Measurements from ENCODE around the gene P2RY11. TPM values are rescaled to one million over a fixed set of nuclear protein-coding genes. Genes with fewer than 3 reads are reported as not detected.

The P2RY11 gene
- total and polyA plus RNA-seq, 8 donors, result 8.4 to 24.4 (median 12.9) TPM

DNA sequence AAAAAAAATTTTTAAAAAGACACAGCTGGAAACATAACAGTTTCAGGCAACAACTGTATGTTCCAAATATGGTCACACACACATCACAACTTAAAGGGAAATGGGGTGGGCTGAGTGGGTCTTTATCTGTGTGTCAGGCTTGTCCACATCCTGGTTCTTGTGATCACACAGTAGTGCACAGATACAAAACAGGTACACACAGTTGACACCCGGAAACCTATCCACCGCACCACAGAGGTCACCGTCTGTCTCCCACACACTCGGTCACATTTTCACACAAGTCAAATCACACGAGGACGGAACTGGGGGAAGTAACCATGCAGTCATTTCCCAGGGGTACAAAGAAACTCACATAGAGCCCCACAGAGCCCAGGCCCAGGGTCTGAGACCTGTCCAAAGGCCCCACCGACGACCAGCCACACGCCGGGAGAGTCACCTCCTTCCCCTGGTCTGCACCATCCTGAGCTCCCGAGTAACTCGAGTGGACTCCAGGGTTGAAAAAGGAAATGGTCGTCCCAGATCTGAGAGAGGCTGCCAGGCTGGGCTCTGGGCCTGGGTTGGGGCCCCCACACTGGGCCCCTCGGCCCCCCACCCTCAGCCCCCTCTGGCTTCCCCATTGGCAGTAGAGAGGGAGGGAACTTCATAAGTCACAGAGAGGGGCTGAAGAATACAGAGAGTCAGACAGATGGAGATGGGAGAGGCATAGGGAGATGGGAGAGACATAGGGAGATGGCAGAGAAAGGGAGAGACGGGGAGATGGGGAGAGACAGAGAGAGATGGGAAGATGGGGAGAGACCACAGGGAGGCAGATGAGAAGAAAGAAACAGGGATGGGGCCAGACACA, 6.6 kb upstream of the P2RY11 start:
- intact Hi-C loops (cut with DNase I), result no loop called here
- Histone ChIP-seq H3K4me3 (no peak overlapping the region), H3K4me1 (peaks cover 11 to 54% of the 10 kb centered on the region in 2 donors), H3K36me3 (peaks cover 0 to 26% of the 10 kb centered on the region in 2 donors), H3K27ac (peak overlapping the region; percentile 33 to 85), H3K9me3 (no peaks in the 10 kb centered on the region), H3K27me3 (no peaks in the 10 kb centered on the region)
- DNase-seq (peak in 2 of 4 donors; percentile 30 to 55), ATAC-seq (no peak)
- TF ChIP-seq, protein P1, sequence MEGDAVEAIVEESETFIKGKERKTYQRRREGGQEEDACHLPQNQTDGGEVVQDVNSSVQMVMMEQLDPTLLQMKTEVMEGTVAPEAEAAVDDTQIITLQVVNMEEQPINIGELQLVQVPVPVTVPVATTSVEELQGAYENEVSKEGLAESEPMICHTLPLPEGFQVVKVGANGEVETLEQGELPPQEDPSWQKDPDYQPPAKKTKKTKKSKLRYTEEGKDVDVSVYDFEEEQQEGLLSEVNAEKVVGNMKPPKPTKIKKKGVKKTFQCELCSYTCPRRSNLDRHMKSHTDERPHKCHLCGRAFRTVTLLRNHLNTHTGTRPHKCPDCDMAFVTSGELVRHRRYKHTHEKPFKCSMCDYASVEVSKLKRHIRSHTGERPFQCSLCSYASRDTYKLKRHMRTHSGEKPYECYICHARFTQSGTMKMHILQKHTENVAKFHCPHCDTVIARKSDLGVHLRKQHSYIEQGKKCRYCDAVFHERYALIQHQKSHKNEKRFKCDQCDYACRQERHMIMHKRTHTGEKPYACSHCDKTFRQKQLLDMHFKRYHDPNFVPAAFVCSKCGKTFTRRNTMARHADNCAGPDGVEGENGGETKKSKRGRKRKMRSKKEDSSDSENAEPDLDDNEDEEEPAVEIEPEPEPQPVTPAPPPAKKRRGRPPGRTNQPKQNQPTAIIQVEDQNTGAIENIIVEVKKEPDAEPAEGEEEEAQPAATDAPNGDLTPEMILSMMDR (IDR thresholded peaks at IDR 0.05), result no peak

DNA sequence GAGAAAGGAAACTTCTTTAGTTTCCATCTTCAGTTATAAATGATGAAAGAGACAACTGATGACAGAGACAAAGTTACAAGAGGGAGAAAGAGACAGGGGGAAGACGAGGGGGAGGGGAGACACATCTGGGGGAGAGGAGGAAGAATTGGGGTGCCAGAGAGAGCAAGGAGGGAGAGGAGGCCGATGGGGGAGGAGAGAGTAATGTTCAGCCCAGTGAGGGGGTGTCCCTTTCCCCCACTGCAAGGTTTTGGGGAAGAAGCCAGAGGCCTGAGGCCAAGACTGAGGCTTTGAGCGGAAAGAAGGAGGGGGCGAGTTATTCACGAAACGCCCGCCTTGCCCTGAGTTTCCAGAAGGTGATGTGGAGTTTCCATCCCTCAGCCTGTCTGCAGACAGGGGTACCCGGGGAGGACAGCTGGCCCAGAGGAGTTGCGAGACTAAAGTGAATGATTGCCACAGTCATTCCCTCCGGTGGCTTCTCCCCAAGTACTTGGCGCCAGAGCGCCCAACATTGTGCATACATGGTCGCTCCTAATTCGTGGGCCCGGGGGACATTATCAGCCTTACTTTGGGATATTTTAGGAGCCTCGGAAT, 5.9 kb upstream of the P2RY11 start:
- TF ChIP-seq, protein P1 (IDR thresholded peaks at IDR 0.05), result no peak
- H3K9me3 ChIP-seq, result no peaks in the 10 kb centered on the region
- peak in 1 of 4 donors; percentile 36 for DNase-seq
- no peak for ATAC-seq
- H3K4me1 ChIP-seq, result peaks cover 11 to 58% of the 10 kb centered on the region in 2 donors
- intact Hi-C loops (cut with DNase I), result no loop called here
- H3K36me3 ChIP-seq, result peaks cover 0 to 33% of the 10 kb centered on the region in 2 donors
- H3K4me3 ChIP-seq, result peak overlapping the region in 1 of 2 donors; percentile 91
- peak overlapping the region; percentile 19 to 85 for H3K27ac ChIP-seq
- H3K27me3 ChIP-seq, result no peaks in the 10 kb centered on the region

DNA sequence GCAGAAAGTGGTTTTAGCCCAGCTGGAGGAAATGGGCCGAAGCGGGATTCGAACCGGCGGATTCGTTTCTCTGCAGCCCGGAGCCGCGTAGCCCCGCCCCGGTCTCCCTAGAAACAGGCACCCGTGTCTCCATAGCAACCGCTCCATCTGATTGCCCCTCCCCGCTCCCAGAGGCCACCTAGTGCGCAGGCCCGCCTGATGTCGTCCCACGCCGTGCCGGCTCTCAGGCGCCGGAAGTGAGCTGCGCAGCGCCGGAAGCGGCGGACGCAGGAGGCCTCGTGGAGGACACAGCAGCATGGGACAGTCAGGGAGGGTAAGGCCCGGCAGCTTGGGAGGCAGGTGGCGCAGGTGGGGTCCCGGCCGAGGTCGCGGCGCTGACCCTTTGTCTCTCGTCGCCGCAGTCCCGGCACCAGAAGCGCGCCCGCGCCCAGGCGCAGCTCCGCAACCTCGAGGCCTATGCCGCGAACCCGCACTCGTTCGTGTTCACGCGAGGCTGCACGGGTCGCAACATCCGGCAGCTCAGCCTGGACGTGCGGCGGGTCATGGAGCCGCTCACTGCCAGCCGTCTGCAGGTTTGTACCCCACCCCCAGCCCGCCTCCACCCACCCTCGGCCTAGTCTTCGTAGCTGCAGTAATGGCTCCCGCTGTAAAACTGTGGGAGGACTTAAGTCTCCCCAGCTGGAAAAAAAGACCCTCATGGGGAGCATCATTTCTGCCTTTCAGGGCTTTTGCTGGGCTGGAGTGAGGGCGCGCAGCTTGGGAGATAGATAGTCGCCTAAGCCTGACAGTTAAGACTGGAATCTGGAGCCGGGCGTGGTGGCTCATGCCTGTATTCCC, 5.2 kb upstream of the P2RY11 start, which contains the start of gene PPAN:
Gene PPAN (plus strand): TSS at position 263 of the 837 bp plus-strand sequence. CDS start 33 bp downstream, at position 296.
- peak within 1 kb of the TSS; percentile 79 to 91 for H3K4me3 ChIP-seq
- peak within 1 kb of the TSS; percentile 33 to 85 for H3K27ac ChIP-seq
- intact Hi-C loops (cut with DNase I), result no loop called here
- DNase-seq (peak; percentile 95 to 99 (median 99)), ATAC-seq (peak; percentile 97)
- H3K9me3 ChIP-seq, result no peaks in the 10 kb centered on the region
- H3K4me1 ChIP-seq, result peaks cover 11 to 63% of the 10 kb centered on the region in 2 donors
- no peaks in the 10 kb centered on the region for H3K27me3 ChIP-seq
- peaks cover 0 to 41% of the 10 kb centered on the region in 2 donors for H3K36me3 ChIP-seq
- TF ChIP-seq, protein P1 (IDR thresholded peaks at IDR 0.05), result no peak

DNA sequence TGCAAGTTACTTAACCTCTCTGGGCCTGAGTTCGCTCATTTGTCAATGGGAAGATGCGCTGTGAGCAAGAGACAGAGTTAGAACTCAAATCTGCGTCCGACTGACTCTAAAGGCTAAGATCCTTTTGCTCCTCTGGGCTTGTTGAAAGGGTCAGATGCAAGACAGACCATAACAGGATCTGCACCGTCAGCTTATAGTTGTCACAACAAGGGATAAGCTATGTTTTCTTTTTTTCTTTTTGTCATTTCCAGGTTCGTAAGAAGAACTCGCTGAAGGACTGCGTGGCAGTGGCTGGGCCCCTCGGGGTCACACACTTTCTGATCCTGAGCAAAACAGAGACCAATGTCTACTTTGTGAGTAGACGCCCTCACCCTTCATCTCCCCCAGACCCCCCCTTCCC, 4.2 kb upstream of the P2RY11 start:
- H3K9me3 ChIP-seq, result no peaks in the 10 kb centered on the region
- peak overlapping the region; percentile 79 to 91 for H3K4me3 ChIP-seq
- peaks cover 0 to 50% of the 10 kb centered on the region in 2 donors for H3K36me3 ChIP-seq
- no peak for ATAC-seq
- H3K4me1 ChIP-seq, result peaks cover 11 to 68% of the 10 kb centered on the region in 2 donors
- H3K27ac ChIP-seq, result peak overlapping the region in 1 of 2 donors; percentile 85
- H3K27me3 ChIP-seq, result no peaks in the 10 kb centered on the region
- intact Hi-C loops (cut with DNase I), result no loop called here
- no peak for DNase-seq
- TF ChIP-seq, protein P1 (IDR thresholded peaks at IDR 0.05), result no peak

Measured in left lung (tissue), 10 donors.